ENCODE measurements around the gene RTP3.
"Not testable (repeated sequence)": the region's sequence is repeated elsewhere in the genome, so short reads cannot be mapped to it uniquely, and the experiment has no call there.

RTP3 gene

DNA sequence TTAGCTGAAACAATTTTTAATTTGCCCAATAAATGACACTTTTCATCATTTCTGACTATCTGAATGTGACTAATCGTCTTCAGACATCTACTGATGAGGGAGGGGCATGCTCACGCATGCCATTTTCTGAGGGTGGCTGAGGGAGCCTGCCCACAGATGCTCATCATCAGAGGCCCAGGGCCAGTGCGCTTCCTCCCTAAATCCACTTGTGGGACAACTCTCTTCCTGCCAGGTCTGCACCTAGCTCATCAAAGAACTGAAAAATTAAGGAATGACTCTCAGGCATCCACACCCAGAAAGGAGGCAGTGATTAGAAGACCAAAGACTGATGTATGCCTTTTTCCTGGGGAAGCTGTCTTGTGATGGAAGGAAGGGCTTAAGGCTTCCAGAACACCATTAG is 22.8 kb downstream of the RTP3 start:
- no peak for DNase-seq

DNA sequence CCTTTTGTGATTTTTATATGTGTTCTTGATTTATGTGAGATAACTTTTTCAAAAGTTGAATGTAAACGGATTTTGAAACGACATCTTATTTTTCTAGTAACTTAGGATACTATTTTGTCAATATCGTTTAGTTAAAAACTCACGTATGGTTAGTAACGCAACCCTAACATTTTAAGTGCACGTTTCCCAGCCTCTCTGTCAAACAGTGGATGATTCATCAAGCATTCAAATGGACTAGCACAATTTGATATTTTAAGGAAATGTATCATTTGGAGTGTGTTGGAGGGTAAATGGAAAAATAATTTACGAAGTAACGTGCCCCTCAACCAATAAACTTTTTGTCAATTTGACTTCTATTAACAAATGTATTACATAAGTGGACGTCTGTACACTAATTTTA is 23.3 kb downstream of the RTP3 start:
- no peak for DNase-seq

GRCh38 chr3:46522201-46522600 is 24.4 kb downstream of the RTP3 start:
- DNase-seq, result not testable (repeated sequence)

DNA sequence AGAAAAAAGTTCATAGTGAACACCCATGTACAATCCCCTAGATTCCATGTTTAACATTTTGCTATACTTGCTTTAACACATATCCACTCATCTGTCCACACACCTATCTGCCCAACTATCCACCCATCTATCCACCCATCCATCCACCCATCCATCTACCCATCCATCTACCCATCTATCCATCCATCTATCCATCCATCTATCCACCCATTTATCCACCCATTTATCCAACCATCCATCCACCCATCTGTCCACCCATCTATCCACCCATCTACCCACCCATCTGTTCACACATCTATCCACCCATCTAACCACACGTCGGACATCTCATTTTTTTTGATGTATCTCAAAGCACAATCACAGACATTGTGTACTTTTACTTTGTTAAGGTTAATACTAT is 25.8 kb downstream of the RTP3 start:
- no peak for DNase-seq

DNA sequence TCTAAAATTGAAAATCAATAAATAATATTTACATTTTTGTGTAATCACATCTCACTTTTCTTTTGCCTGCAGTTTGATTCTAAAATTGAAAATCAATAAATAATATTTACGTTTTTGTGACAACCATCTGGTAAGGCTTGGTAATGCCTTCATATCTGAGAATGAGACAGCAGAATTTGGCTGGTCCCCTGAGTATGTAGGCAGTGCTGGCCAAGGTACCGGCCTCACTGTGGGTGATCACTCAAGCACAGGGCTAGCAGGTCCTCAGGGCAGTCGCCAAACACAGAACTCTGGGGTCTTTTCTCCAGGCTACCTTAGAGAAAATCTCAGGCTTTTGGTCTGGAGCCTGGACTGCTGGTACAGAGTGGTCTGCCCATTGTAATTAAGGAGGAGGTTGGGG is 26.2 kb downstream of the RTP3 start:
- DNase-seq, result no peak

DNA sequence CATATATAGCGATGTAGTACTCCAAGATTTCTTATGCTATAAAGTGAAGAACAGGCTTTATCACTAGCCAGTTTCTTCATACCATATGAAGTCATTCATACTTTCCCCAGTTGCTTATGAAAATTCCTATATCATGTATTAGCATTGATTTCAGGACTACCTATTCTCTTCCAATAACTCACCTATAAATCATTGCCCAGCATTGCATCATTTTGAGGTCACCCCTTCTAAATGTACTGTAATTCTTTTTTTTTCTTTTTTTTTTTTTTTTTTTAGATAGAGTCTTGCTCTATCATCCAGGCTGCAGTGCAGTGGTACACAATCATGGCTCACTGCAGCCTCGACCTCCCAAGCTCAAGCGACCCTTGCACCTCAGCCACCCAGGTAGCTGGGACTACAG is 27.1 kb downstream of the RTP3 start:
- no peak for DNase-seq

DNA sequence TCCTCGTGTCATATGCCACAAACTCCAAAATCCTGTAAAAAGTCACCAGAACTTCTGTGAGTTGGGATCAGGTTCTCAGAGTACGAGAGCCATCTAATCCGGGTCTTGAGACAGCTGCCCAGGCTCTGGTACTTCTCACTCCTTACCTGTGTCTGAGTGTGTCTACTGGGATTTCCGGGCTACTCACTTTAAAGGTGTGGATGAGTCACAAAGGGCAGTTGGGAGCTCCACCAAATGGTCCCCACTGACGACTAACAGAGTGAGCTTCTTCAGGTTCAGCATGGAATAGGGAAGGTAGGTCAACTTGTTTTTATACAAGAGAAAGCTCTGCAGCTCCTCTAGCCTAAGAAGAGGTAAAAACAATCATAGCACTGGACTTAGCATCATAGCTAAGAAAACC is 29.5 kb downstream of the RTP3 start:
- no peak for DNase-seq

GRCh38 chr3:46533091-46533490 is 35.3 kb downstream of the RTP3 start:
- no peak for DNase-seq

DNA sequence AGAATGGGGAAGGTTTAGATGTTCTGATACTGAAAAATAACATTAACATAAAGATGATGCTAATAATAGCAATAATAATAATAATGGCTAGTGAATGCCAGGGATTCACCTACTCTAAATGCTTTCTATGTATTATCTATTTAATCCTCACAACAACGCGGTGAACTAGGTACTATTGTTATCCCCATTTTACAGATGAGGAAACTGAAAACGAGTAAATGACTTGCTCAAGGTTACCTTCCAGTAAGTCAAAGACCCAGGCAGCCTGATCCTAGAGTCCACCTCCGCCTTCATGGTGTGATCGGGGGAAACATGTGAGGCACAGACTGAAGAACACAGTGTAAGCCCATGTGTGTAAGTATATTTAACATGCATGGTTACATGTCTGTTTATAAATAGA is 38.0 kb downstream of the RTP3 start:
- no peak for DNase-seq

DNA sequence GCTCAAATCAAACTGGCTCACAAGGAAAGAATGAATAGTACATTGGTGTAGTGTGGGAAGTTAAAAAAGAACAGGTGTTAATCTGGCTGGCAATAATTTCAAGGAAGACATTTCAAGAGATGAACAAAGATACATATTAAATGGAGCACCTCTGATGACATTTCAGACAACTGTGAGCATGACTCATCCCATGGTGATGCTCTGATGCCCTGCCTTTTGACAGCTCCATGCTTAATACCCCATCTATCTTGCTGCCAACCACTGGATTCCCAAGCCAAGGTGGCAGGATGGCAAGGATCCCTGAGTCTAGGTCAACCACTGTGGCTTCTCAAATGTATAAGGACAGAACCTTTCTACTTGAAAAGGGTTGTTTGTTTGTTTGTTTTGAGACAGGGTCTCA is 39.0 kb downstream of the RTP3 start:
- no peak for DNase-seq

- no peak for DNase-seq
Observed at GRCh38 chr3:46537316-46537715, 39.5 kb downstream of the RTP3 start.

DNA sequence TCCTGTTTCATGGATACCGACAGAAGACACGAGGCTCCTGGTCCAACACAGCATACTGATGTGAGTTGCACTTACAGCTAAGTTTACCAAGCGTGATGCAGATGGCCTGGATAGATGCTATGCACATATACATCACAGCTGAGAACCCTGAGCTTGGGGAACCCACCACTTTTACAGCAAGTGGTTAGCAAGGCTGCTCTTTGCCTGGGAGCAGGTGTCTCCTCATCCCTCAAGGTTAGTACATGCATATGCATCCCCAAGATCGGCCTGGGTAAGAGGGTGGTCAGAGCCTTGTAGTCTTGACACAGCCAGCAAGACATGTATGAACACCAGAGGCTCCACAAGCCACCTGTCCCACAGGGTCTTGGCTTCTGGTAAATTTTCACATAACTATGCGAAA is 40.0 kb downstream of the RTP3 start:
- DNase-seq, result no peak

DNA sequence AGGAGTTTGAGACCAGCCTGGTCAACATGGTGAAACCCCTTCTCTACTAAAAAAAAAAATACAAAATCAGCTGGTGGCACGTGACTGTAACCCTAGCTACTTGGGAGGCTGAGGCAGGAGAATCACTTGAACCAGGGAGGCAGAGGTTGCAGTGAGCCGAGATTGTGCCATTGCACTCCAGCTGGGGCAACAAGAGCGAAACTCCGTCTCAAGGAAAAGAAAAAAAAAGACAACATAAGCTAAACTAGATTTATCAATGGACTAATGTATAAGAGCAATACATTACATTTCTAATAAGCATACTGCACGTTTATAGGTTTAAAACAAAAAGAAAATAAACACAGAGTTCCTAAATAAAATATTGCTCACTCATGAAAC is 40.6 kb downstream of the RTP3 start:
- DNase-seq, result not testable (repeated sequence)

- peak in 1 of 2 donors; percentile 81 for DNase-seq
Observed at GRCh38 chr3:46538803-46539442, 41.1 kb downstream of the RTP3 start.

DNA sequence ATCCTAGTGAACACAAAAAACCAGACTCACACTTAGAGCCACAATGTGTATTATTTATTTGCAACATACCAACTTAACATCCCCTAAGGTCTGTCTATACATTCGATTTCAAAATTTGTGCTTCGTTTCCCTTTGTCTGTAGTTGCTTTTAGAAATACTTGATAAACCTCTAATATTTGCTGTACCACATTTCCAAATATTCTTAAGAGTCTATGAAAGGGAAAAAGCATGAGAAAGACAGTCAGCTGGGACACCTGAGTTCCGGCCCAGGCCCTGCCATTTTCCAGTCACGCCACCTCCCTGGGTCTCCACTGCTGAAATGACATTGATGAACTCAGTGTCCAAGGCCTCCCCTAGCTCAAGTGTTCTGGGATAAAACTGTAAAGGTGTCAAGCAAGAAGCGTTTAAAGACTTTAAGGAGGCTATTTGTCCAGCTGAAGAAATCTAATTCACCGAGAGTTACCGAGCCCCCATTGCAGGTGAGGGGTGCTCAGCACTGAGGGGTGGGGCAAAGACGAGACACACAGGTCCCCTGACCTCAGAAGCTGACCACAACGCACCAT is 41.7 kb downstream of the RTP3 start:
- no peak for DNase-seq

GRCh38 chr3:46540550-46540949 is 42.8 kb downstream of the RTP3 start:
- no peak for DNase-seq

DNA sequence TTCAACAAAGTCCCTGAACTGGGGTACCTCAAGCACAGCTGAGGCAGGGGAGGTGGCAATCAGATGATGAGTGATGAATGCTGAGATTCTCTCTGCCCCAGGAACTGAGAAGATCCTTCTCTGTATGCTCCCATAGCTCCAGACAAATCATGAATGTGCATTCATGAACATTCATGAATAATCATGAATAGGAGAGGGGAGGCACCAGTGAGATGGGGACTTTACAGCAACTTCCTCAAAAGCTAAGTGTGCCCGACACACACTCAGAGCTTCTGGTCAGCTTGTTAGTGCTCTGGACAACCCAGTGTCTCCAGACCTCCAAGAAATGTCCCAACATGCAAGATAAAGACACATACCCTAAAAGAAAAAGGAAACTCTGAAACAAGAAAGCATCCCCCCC is 44.1 kb downstream of the RTP3 start:
- no peak for DNase-seq

DNA sequence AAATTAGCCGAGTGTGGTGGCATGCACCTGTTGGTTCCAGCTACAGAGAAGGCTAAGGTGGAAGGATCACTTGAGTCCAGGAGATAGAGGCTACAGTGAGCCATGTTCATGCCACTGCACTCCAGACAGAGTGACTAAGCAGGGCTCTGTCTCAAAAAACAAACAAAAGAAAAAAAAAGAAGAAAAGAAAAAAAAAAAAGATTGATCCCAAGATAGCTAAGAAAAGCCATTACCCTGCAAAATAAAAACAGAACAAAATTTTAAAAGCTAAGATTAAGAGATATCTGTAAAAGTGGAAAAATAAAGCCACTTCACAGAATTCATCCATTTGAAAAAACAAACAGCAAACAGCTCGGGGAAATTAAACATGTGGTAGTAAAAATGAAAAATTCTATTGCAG is 44.6 kb downstream of the RTP3 start:
- DNase-seq, result no peak

- no peak for DNase-seq
Observed at GRCh38 chr3:46542801-46543201, 45.0 kb downstream of the RTP3 start.

GRCh38 chr3:46544771-46545503 is 47.2 kb downstream of the RTP3 start:
- no peak for DNase-seq

GRCh38 chr3:46545818-46546630 is 48.2 kb downstream of the RTP3 start:
- DNase-seq, result no peak

DNA sequence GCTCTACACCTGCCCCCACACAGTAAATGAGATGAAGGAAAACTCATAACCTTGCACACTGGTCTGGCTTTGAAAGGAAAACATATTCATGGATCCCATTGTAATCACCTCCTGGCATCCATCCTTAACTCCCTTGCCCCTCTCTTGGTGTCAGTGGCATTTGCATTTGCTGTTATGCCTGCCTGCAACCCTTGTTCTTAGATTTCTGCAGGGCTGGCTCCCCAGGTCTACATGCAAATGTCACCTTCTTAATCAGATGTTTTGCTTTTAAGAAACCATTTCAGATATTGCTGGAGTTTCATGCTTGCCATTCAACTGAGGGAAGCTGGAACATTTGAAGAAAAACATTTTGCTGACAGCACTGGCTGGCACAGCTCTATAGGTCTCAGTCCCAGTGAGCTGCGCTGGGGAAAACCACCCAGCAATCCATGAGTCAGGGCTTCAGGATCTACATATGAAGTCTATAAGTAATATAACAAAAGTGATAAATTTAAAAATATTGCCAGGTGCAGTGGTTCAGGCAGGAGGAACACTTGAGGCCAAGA is 49.2 kb downstream of the RTP3 start:
- DNase-seq, result no peak

- DNase-seq, result not testable (repeated sequence)
Observed at GRCh38 chr3:46548611-46549010, 50.8 kb downstream of the RTP3 start.

Measured in bone marrow (tissue), 2 donors.